ENCODE measurements around the gene PDX1. TPM values are rescaled to one million over a fixed set of nuclear protein-coding genes. Genes with fewer than 3 reads are reported as not detected.

PDX1 gene
- not detected for total RNA-seq

GRCh38 chr13:27919934-27920676 is at the start of gene PDX1:
PDX1 (plus strand) TSS chr13:27920000; CDS start chr13:27920139, 139 bp downstream.
- peak; percentile 43 for DNase-seq

GRCh38 chr13:27878274-27878673 is 41.5 kb upstream of the PDX1 start:
- no peak overlapping the region for H3K4me3 Mint-ChIP-seq
- no peak overlapping the region for H3K27ac Mint-ChIP-seq
- peaks cover 49% of the 10 kb centered on the region for H3K27me3 Mint-ChIP-seq
- H3K9me3 Mint-ChIP-seq: peaks cover 2% of the 10 kb centered on the region
- no peak for DNase-seq
- no peaks in the 10 kb centered on the region for H3K36me3 Mint-ChIP-seq
- no peaks in the 10 kb centered on the region for H3K4me1 Mint-ChIP-seq

More at GRCh38 chr13:27919934-27920676, at the start of gene PDX1:
- H3K4me1 Mint-ChIP-seq: peaks cover 41% of the 10 kb centered on the region
- H3K27ac Mint-ChIP-seq: no peak within 1 kb of the TSS
- no peaks in the 10 kb centered on the region for H3K36me3 Mint-ChIP-seq
- peaks cover 93% of the 10 kb centered on the region for H3K27me3 Mint-ChIP-seq
- H3K4me3 Mint-ChIP-seq: peak within 1 kb of the TSS; percentile 42
- H3K9me3 Mint-ChIP-seq: no peaks in the 10 kb centered on the region

DNA sequence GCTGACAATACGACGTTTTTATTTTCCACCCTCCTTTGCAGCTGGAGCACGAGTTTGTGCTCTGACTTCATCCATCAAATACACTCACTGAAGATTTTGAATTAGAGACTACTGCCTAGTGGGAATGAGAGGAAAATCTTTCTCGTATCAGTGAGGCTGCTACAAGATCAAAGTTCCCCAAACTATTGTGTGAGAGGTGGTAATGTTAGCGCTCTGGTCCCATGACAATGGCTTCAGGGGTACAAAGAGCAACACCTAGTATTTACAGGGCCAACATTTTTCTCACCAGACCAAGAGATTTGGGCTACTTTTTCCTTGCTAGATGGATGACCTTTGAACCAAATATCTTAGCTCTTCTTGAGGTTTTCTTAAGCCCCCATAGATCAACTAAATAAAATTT is 30.3 kb upstream of the PDX1 start:
- H3K9me3 Mint-ChIP-seq: peaks cover 4% of the 10 kb centered on the region
- H3K27me3 Mint-ChIP-seq: peaks cover 34% of the 10 kb centered on the region
- no peaks in the 10 kb centered on the region for H3K4me1 Mint-ChIP-seq
- no peak overlapping the region for H3K27ac Mint-ChIP-seq
- H3K36me3 Mint-ChIP-seq: no peaks in the 10 kb centered on the region
- DNase-seq: no peak
- no peak overlapping the region for H3K4me3 Mint-ChIP-seq

GRCh38 chr13:27896726-27897125 is 23.1 kb upstream of the PDX1 start:
- no peak for DNase-seq
- Mint-ChIP-seq H3K36me3 (no peaks in the 10 kb centered on the region), H3K27me3 (peaks cover 77% of the 10 kb centered on the region), H3K4me3 (no peak overlapping the region), H3K9me3 (peaks cover 4% of the 10 kb centered on the region), H3K4me1 (no peaks in the 10 kb centered on the region), H3K27ac (no peak overlapping the region)

GRCh38 chr13:27904719-27905118 is 15.1 kb upstream of the PDX1 start:
- H3K27me3 Mint-ChIP-seq: peaks cover 69% of the 10 kb centered on the region
- no peak overlapping the region for H3K4me3 Mint-ChIP-seq
- no peak for DNase-seq
- H3K9me3 Mint-ChIP-seq: no peaks in the 10 kb centered on the region
- no peaks in the 10 kb centered on the region for H3K36me3 Mint-ChIP-seq
- H3K27ac Mint-ChIP-seq: no peak overlapping the region
- no peaks in the 10 kb centered on the region for H3K4me1 Mint-ChIP-seq

- H3K27me3 Mint-ChIP-seq: peaks cover 61% of the 10 kb centered on the region
- H3K4me1 Mint-ChIP-seq: no peaks in the 10 kb centered on the region
- H3K36me3 Mint-ChIP-seq: no peaks in the 10 kb centered on the region
- no peak for DNase-seq
- no peak overlapping the region for H3K27ac Mint-ChIP-seq
- no peak overlapping the region for H3K4me3 Mint-ChIP-seq
- H3K9me3 Mint-ChIP-seq: no peaks in the 10 kb centered on the region
Measured at GRCh38 chr13:27905650-27906049, 14.2 kb upstream of the PDX1 start.

DNA sequence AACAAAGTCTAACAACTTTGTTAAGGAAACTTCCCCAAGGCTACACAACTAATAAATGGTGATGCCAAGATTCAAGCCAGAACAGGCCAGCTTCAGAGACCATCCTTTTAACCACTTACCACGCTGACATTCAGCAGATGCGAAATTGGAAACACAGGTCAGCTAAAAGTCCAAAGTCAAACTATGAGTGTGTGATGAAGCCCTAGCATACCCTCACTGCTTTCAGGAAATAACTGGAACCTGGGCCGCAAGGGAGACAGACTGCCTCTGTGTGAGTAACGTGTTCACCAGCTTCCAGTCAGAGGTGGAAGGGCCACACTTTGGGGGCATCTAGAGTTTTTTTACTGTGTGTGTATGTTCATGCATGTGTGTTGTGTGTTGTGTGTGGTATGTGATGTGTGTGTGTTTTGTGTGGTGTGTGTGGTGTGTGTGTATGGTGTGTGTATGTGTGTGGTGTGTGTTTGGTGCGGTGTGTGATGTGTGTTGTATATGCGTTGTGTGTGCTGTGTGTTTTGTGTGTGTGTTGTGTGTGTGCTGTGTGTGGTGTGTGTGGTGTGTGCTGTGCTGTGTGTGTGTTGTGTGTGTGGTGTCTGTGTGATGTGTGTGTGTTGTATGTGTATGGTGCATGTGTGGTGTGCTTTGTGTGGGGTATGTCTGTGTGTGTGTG is 12.5 kb upstream of the PDX1 start:
- DNase-seq: no peak
- no peak overlapping the region for H3K27ac Mint-ChIP-seq
- no peaks in the 10 kb centered on the region for H3K36me3 Mint-ChIP-seq
- no peaks in the 10 kb centered on the region for H3K9me3 Mint-ChIP-seq
- H3K4me3 Mint-ChIP-seq: no peak overlapping the region
- no peaks in the 10 kb centered on the region for H3K4me1 Mint-ChIP-seq
- peaks cover 59% of the 10 kb centered on the region for H3K27me3 Mint-ChIP-seq

- no peaks in the 10 kb centered on the region for H3K9me3 Mint-ChIP-seq
- DNase-seq: no peak
- H3K4me1 Mint-ChIP-seq: no peaks in the 10 kb centered on the region
- H3K27ac Mint-ChIP-seq: no peak overlapping the region
- H3K27me3 Mint-ChIP-seq: peaks cover 66% of the 10 kb centered on the region
- no peaks in the 10 kb centered on the region for H3K36me3 Mint-ChIP-seq
- no peak overlapping the region for H3K4me3 Mint-ChIP-seq
Measured at GRCh38 chr13:27909378-27909777, 10.4 kb upstream of the PDX1 start.

DNA sequence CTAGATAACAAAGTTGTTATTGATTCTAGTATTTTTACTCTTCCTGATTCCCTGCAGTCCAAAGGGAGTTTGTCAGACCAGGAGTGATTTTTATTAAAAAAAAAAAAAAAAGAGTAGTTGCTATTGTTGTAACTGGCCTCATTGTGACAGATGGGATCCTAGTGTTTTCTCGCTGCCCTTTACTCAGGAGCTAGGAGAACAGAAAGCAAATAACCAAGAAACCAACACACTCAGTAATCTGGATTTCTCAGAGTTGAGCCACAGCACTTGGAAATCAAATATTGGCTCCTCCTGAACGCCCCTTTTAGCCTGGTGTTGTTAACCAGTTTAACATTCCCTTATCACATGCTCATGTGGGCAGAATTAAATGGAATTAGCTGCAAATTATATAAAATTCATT is 8.3 kb upstream of the PDX1 start:
- no peak overlapping the region for H3K27ac Mint-ChIP-seq
- no peaks in the 10 kb centered on the region for H3K9me3 Mint-ChIP-seq
- no peaks in the 10 kb centered on the region for H3K4me1 Mint-ChIP-seq
- DNase-seq: no peak
- H3K36me3 Mint-ChIP-seq: no peaks in the 10 kb centered on the region
- H3K27me3 Mint-ChIP-seq: peaks cover 69% of the 10 kb centered on the region
- H3K4me3 Mint-ChIP-seq: no peak overlapping the region

- Mint-ChIP-seq H3K27me3 (peaks cover 77% of the 10 kb centered on the region), H3K9me3 (no peaks in the 10 kb centered on the region), H3K27ac (no peak overlapping the region), H3K4me3 (no peak overlapping the region), H3K36me3 (no peaks in the 10 kb centered on the region), H3K4me1 (peaks cover 9% of the 10 kb centered on the region)
- no peak for DNase-seq
Measured at GRCh38 chr13:27913160-27913559, 6.6 kb upstream of the PDX1 start.

- no peak overlapping the region for H3K4me3 Mint-ChIP-seq
- H3K36me3 Mint-ChIP-seq: no peaks in the 10 kb centered on the region
- no peak for DNase-seq
- H3K4me1 Mint-ChIP-seq: peaks cover 22% of the 10 kb centered on the region
- H3K27ac Mint-ChIP-seq: no peak overlapping the region
- H3K27me3 Mint-ChIP-seq: peaks cover 86% of the 10 kb centered on the region
- H3K9me3 Mint-ChIP-seq: no peaks in the 10 kb centered on the region
Measured at GRCh38 chr13:27915301-27916207, 4.2 kb upstream of the PDX1 start.

GRCh38 chr13:27917121-27917947 is 2.5 kb upstream of the PDX1 start:
- Mint-ChIP-seq H3K27me3 (peaks cover 92% of the 10 kb centered on the region), H3K36me3 (no peaks in the 10 kb centered on the region), H3K4me1 (peaks cover 31% of the 10 kb centered on the region), H3K4me3 (peak overlapping the region; percentile 57), H3K27ac (no peak overlapping the region), H3K9me3 (no peaks in the 10 kb centered on the region)
- peak; percentile 28 for DNase-seq

DNA sequence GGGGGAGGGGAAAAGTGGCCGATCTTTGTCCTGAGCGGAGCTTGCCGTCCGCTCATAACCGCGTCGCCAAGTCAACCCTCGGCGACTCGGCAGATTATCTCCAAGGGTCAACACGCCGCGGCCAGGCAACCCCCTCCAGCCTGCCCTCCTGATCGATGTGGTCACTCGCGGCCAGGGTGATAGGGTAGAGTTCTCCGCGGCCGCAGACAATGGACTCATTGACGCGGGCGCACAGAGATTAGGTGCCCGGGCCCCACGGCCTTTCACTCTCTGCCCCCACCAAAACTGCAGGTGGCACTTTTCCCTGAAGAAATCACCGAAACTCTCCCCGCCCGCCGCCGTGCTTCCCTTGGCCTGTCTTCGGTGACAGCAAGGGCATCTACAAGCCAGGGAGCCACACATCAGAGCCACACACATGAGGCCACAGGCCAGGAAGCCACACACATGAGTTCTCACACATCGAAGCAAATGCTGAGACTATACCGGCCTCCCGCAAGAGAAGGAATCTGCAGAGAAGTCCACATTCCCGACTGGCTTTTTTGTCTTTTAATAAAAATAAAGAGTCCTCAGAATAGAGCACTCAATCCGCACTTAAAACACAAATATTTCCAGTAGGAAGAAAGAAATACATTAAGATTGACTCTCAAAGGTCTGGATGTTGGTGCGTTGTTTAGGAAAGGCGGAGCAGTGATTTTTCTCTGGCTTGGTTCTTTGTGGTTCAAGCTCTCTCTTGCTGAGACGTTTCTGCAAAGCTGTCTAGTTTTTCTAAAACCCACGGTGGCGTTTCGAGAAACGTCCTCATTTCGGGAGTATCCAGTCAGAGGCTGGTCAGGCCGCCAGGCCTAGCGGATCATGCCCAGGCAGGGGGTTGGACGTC is 1.5 kb upstream of the PDX1 start:
- DNase-seq: no peak
- H3K9me3 Mint-ChIP-seq: no peaks in the 10 kb centered on the region
- peak overlapping the region; percentile 20 for H3K4me3 Mint-ChIP-seq
- H3K36me3 Mint-ChIP-seq: no peaks in the 10 kb centered on the region
- H3K27me3 Mint-ChIP-seq: peaks cover 94% of the 10 kb centered on the region
- H3K27ac Mint-ChIP-seq: no peak overlapping the region
- H3K4me1 Mint-ChIP-seq: peaks cover 35% of the 10 kb centered on the region

Data from activated naive CD8-positive, alpha-beta T cell treated with anti-CD3 and anti-CD28 coated beads for 36 hours (primary cell).